NCI-H345 treated with DMSO at 0.1 percent for 48 hours (cell line): ENCODE data around the gene CSNK2A2.

ENCODE experiments used
- DNase-seq: peaks from one replicate; lab custom pipeline; 2025; ENCODE audit not compliant: unreplicated experiment; lab: John Stamatoyannopoulos, UW

CSNK2A2 gene

GRCh38 chr16:58114827-58115825 lies 82.8 kb downstream of the CSNK2A2 start:
- DNase-seq: no peak

GRCh38 chr16:58111302-58111627 lies 86.6 kb downstream of the CSNK2A2 start:
- no peak for DNase-seq

- no peak for DNase-seq
Measured at GRCh38 chr16:58110571-58111301, 87.2 kb downstream of the CSNK2A2 start.

GRCh38 chr16:58109881-58110280 lies 88.0 kb downstream of the CSNK2A2 start:
- DNase-seq: no peak

GRCh38 chr16:58109330-58109729 lies 88.6 kb downstream of the CSNK2A2 start:
- DNase-seq: no peak
